Measurements from ENCODE around the gene ATP1A3. TPM values are rescaled to one million over a fixed set of nuclear protein-coding genes. Genes with fewer than 3 reads are reported as not detected.

Gene ATP1A3
- total and polyA plus RNA-seq, 2 of the 13 experiments (the other 11 are each of a cell fraction or from before 2014, with no cell fraction given) = 0.01 to 0.04 TPM

GRCh38 chr19:41959056-41960053, 34.7 kb downstream of the ATP1A3 start, which contains the start of gene RABAC1 (continued):
- TF ChIP-seq ZNF513 (CRISPR knock-in tag; conservative IDR thresholded peaks at IDR 0.05) (no peak), CAMTA2 (CRISPR knock-in tag; IDR thresholded peaks at IDR 0.05; ENCODE audit: borderline replicate concordance) (no peak), PHF8 (CRISPR knock-in tag; IDR thresholded peaks at IDR 0.05) (peak; percentile 46; the same call in 1 of the 2 replicates), ZNF768 (CRISPR knock-in tag; IDR thresholded peaks at IDR 0.05) (no peak), NRL (CRISPR knock-in tag; IDR thresholded peaks at IDR 0.05; ENCODE audit: borderline replicate concordance) (no peak), MAX (IDR thresholded peaks at IDR 0.05) (peak; percentile 2; the same call in 1 of the 2 replicates), ZNF687 (CRISPR knock-in tag; IDR thresholded peaks at IDR 0.05) (peak; percentile 43; the same call in 1 of the 2 replicates), AKNA (CRISPR knock-in tag; IDR thresholded peaks at IDR 0.05; ENCODE audit: borderline replicate concordance) (no peak), MBNL3 (CRISPR knock-in tag; conservative IDR thresholded peaks at IDR 0.05) (no peak), NR2F1 (CRISPR knock-in tag; IDR thresholded peaks at IDR 0.05) (no peak), DBP (CRISPR knock-in tag; IDR thresholded peaks at IDR 0.05; ENCODE audit: not compliant biosample characterization) (no peak), EED (CRISPR knock-in tag; IDR thresholded peaks at IDR 0.05) (no peak), THAP8 (CRISPR knock-in tag; IDR thresholded peaks at IDR 0.05; ENCODE audit: borderline replicate concordance) (no peak)

Measured in HepG2 (cell line).